GM10847 (cell line): ENCODE measurements around the gene P2RX7.

Source experiments
- POLR2A ChIP-seq: IDR thresholded peaks from 2 replicates; pipeline ENCODE4 v1.6.1; 2011; ENCODE audit not compliant: insufficient read length; ENCODE audit errors: extremely low read depth

Gene P2RX7

GRCh38 chr12:121144416-121144914 lies 11.8 kb downstream of the P2RX7 start:
- TF ChIP-seq POLR2A, result no peak

DNA sequence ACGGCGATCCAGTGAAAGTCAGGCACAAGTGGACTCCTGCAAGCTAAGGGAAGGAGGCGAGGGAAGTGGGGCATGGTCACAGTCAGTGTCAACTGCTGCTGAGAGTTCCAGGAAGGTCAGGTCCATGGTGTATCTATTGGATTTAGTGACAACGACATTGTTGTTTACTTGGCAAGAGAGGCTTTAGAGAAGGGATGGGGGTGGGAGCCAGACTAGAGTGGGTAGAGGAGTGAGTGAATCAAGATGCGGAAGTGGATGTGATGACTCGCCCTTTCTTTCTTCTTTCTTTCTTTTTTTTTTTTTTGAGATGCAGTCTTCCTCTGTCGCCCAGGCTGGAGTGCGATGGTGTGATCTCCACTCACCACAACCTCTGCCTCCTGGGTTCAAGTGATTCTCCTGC lies 12.5 kb downstream of the P2RX7 start:
- TF ChIP-seq POLR2A, result no peak

GRCh38 chr12:121154793-121155375 lies 22.2 kb downstream of the P2RX7 start:
- no peak for TF ChIP-seq POLR2A

- TF ChIP-seq POLR2A, result no peak
These were observed 23.7 kb downstream of the P2RX7 start for GRCh38 chr12:121156365-121156764.

- TF ChIP-seq POLR2A, result no peak
These were observed 25.4 kb downstream of the P2RX7 start for GRCh38 chr12:121158085-121158484.

- no peak for TF ChIP-seq POLR2A
These were observed 27.0 kb downstream of the P2RX7 start for GRCh38 chr12:121159467-121160307.

GRCh38 chr12:121162384-121162783 lies 29.7 kb downstream of the P2RX7 start:
- no peak for TF ChIP-seq POLR2A

DNA sequence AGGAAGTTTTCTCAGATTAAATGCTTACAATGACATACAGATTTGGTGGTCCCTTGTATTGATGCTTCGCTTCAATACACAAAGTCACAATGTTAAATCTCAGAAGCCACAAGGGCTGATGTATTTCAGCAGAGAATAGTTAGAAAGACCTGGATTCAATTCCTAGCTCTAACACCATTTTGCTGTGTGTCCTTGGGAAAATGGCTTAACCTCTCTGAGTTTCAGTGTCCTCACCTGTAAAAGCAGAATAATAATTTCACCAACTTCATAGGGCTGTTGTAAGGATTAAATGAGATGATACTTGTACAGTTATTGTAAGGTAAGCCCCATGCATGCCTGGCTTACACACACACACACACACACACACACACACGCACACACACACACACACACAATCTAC lies 30.3 kb downstream of the P2RX7 start:
- no peak for TF ChIP-seq POLR2A

DNA sequence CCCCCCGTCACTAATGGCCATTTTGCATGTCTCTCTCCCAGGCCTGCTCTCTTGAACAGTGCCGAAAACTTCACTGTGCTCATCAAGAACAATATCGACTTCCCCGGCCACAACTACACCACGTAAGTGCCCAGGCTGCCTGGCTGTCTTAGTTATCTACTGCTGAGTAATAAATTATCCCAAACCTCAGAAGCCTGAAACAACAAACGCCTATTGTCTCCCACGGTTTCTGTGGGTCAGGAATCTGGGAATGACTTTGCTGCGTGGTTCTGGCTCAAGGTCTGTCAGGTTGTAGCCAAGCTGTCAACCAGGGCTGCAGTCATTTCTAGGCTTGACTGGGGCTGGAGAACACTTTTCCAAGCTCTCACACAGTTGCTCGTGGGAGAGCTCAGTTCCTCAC lies 32.6 kb downstream of the P2RX7 start:
- TF ChIP-seq POLR2A, result no peak

- no peak for TF ChIP-seq POLR2A
These were observed 33.7 kb downstream of the P2RX7 start for GRCh38 chr12:121166356-121166755.

DNA sequence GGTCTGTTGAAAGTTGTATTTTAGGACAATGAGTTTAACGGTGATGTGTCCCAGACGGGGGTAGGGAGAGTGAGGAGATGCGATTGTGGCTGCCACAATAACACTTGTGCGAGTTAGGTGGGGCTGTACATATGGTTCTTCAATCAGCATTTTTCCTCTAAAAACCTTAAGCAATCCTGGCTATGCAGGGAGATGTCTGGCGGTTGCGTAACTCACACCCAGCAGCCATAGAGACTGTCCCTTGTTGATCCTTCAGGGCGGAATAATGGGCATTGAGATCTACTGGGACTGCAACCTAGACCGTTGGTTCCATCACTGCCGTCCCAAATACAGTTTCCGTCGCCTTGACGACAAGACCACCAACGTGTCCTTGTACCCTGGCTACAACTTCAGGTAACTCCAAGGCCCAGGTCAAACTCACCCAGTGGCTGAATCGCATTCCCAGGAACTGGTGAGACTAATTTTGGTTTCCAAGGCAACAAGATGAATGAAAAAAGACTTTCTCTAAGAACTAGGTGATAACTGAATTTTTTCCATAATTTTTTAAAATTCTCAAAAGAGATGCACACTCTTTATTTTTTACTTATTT lies 34.6 kb downstream of the P2RX7 start:
- no peak for TF ChIP-seq POLR2A

GRCh38 chr12:121167951-121168350 lies 35.3 kb downstream of the P2RX7 start:
- TF ChIP-seq POLR2A, result no peak

GRCh38 chr12:121170151-121170550 lies 37.5 kb downstream of the P2RX7 start:
- no peak for TF ChIP-seq POLR2A

GRCh38 chr12:121170611-121171260 lies 38.1 kb downstream of the P2RX7 start:
- no peak for TF ChIP-seq POLR2A

GRCh38 chr12:121172145-121172544 lies 39.5 kb downstream of the P2RX7 start:
- TF ChIP-seq POLR2A, result no peak

DNA sequence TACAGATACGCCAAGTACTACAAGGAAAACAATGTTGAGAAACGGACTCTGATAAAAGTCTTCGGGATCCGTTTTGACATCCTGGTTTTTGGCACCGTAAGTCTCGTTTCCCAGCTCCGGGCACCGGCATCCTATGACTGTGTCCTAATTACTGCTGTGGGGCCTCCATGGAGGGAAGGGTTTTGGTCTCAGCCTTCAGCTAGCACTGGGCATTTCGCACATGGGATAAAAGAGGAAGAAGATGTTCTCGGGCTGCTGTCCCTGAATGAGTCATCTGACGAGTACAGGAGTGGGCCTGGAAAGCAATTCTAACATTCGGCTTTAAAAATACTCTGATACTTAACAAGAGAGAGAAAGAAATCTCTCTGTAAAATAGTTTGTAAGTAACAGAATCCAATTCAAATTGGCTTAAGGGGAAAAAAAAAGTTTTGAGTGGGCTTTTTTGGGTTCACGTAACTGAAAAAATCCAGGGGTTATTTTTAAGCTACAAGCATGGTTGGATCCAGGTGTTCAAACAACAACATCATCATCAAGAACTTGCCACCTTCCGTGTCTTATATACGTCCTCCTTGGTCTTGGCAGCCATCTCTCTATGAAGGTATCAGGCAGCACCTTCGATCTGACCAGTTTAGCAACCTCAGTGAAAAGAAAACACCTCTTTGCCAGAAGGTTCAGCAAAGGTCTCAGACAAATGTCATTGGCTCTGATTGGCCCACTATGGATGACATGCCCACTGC lies 42.9 kb downstream of the P2RX7 start:
- TF ChIP-seq POLR2A, result no peak
